WTC11 (cell line): Measurements from ENCODE around the gene SLC25A12.

Experiments used
- CTCF ChIP-seq: fragments of 200-600 bp; IDR thresholded peaks from 2 replicates; pipeline ENCODE4 v1.8.0; 2022; ENCODE audit warnings: antibody characterized with exemption
- NFYB ChIP-seq: sonication (generic); formaldehyde crosslinking; conservative IDR thresholded peaks from 2 replicates; pipeline ENCODE4 v1.8.0; 2022; ENCODE audit warnings: low read depth, missing genetic modification reagents
- SMAD3 ChIP-seq: sonication (generic); formaldehyde crosslinking; IDR thresholded peaks from 2 replicates; pipeline ENCODE4 v1.8.0; 2022; ENCODE audit warnings: missing genetic modification reagents, mild to moderate bottlenecking, borderline replicate concordance
- TCF7 ChIP-seq: sonication (generic); formaldehyde crosslinking; IDR thresholded peaks from 2 replicates; pipeline ENCODE4 v1.8.0; 2022; ENCODE audit warnings: mild to moderate bottlenecking, low read depth, missing genetic modification reagents, moderate library complexity
- ZNF281 ChIP-seq: sonication (generic); formaldehyde crosslinking; IDR thresholded peaks from 2 replicates; pipeline ENCODE4 v1.8.0; 2023; ENCODE audit warnings: mild to moderate bottlenecking, missing genetic modification reagents
- TF ChIP-seq, protein P1 (sequence below): sonication (generic); formaldehyde crosslinking; IDR thresholded peaks from 2 replicates; pipeline ENCODE4 v1.8.1; 2023; ENCODE audit warnings: mild to moderate bottlenecking, missing genetic modification reagents, moderate library complexity

GRCh38 chr2:171893196-171893823 lies 734 bp downstream of the SLC25A12 start:
- no peak for TF ChIP-seq CTCF
- no peak for TF ChIP-seq TCF7 (CRISPR knock-in tag)
- no peak for TF ChIP-seq NFYB (CRISPR knock-in tag)
- TF ChIP-seq ZNF281 (CRISPR knock-in tag): no peak
- TF ChIP-seq, protein P1, sequence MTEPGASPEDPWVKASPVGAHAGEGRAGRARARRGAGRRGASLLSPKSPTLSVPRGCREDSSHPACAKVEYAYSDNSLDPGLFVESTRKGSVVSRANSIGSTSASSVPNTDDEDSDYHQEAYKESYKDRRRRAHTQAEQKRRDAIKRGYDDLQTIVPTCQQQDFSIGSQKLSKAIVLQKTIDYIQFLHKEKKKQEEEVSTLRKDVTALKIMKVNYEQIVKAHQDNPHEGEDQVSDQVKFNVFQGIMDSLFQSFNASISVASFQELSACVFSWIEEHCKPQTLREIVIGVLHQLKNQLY (CRISPR knock-in tag): no peak
- TF ChIP-seq SMAD3 (CRISPR knock-in tag): no peak
